Mesenchymal stem cell (in vitro differentiated cells and primary cell): Measurements from ENCODE around the gene PAFAH2.
A peak's percentile ranks its signal among the peaks of the same experiment; 100 is the strongest.

ENCODE experiments used
- DNase-seq: peaks from one replicate; pipeline ENCODE4 v3.0.0-alpha.2; 2013
- H2AFZ ChIP-seq: one replicate; pipeline ENCODE4 v1.6.1; 2013; ENCODE audit warnings: low read depth, mild to moderate bottlenecking, control low read depth, inconsistent platforms, low read length, moderate library complexity
- H2AK5ac ChIP-seq: 2 replicates; pipeline ENCODE4 v1.6.1; 2013; ENCODE audit warnings: low read length, moderate library complexity, mild to moderate bottlenecking, inconsistent platforms; ENCODE audit not compliant: severe bottlenecking
- H2BK120ac ChIP-seq: one replicate; pipeline ENCODE4 v1.6.1; 2013; ENCODE audit warnings: low read depth, mild to moderate bottlenecking, inconsistent platforms, low read length, moderate library complexity
- H2BK12ac ChIP-seq, 2 experiments: one replicate each; pipeline ENCODE4 v1.6.1; 2013; ENCODE audit warnings: inconsistent platforms in 2 of 2, low read length in 2 of 2, mild to moderate bottlenecking in 2 of 2, moderate library complexity in 2 of 2, control low read depth in 1 of 2
- H2BK15ac ChIP-seq: one replicate; pipeline ENCODE4 v1.6.1; 2013; ENCODE audit warnings: mild to moderate bottlenecking, low read depth, inconsistent platforms; ENCODE audit not compliant: poor library complexity, severe bottlenecking
- H2BK5ac ChIP-seq: 2 replicates; pipeline ENCODE4 v1.6.1; 2013; ENCODE audit warnings: low read depth, mild to moderate bottlenecking, low read length, control low read depth, inconsistent platforms; ENCODE audit not compliant: poor library complexity, severe bottlenecking
- H3K14ac ChIP-seq, 2 experiments: one replicate each; pipeline ENCODE4 v1.6.1; 2013; ENCODE audit warnings: inconsistent platforms in 2 of 2, low read length in 2 of 2, control low read depth in 1 of 2, mild to moderate bottlenecking in 1 of 2, moderate library complexity in 1 of 2
- H3K18ac ChIP-seq, 2 experiments: one replicate each; pipeline ENCODE4 v1.6.1; 2013; ENCODE audit warnings: inconsistent platforms in 2 of 2, low read length in 2 of 2, control low read depth in 1 of 2, low read depth in 1 of 2, mild to moderate bottlenecking in 1 of 2
- H3K23ac ChIP-seq, 2 experiments: one replicate each; pipeline ENCODE4 v1.6.1; 2013; ENCODE audit warnings: inconsistent platforms in 2 of 2, low read length in 2 of 2, mild to moderate bottlenecking in 2 of 2, moderate library complexity in 2 of 2, control low read depth in 1 of 2
- H3K27ac ChIP-seq: 2 replicates; pipeline ENCODE4 v1.5.1; 2013; ENCODE audit warnings: mild to moderate bottlenecking, moderate library complexity, low read length, control low read depth, inconsistent platforms; ENCODE audit not compliant: poor library complexity, severe bottlenecking
- H3K27me3 ChIP-seq, 2 experiments: 2 replicates each; pipeline versions ENCODE4 v1.6.1 to v1.7.0; 2013; ENCODE audit warnings: low read length in 2 of 2, mild to moderate bottlenecking in 2 of 2, moderate library complexity in 2 of 2, control low read depth in 1 of 2, inconsistent platforms in 1 of 2; ENCODE audit not compliant: control insufficient read depth in 1 of 2, insufficient read depth in 1 of 2
- H3K36me3 ChIP-seq, 2 experiments: 2 replicates each; pipeline versions ENCODE4 v1.6.1 to v1.7.0; 2013; ENCODE audit warnings: low read length in 2 of 2, control low read depth in 1 of 2, inconsistent platforms in 1 of 2, low read depth in 1 of 2, mild to moderate bottlenecking in 1 of 2; ENCODE audit not compliant: insufficient read depth in 2 of 2, control insufficient read depth in 1 of 2
- H3K4ac ChIP-seq, 2 experiments: one replicate each; pipeline ENCODE4 v1.6.1; 2013; ENCODE audit warnings: inconsistent platforms in 2 of 2, low read length in 2 of 2, mild to moderate bottlenecking in 2 of 2, moderate library complexity in 2 of 2, control low read depth in 1 of 2, low read depth in 1 of 2
- H3K4me1 ChIP-seq: 2 replicates; pipeline ENCODE4 v1.6.1; 2013; ENCODE audit warnings: low read depth, low read length, control low read depth; ENCODE audit not compliant: control insufficient read depth, insufficient read depth
- H3K4me2 ChIP-seq: 2 replicates; pipeline ENCODE4 v1.6.1; 2013; ENCODE audit warnings: low read length, mild to moderate bottlenecking, inconsistent platforms; ENCODE audit not compliant: poor library complexity, severe bottlenecking
- H3K4me3 ChIP-seq, 2 experiments: 2 replicates each; pipeline versions ENCODE4 v1.5.1 to v1.7.0; 2013; ENCODE audit warnings: low read length in 2 of 2, mild to moderate bottlenecking in 2 of 2, control low read depth in 1 of 2, low read depth in 1 of 2; ENCODE audit not compliant: insufficient read depth in 1 of 2
- H3K79me1 ChIP-seq: replicated peaks from 2 replicates; pipeline ENCODE4 v1.6.1; 2013; ENCODE audit warnings: mild to moderate bottlenecking, control low read depth, low read length, inconsistent platforms; ENCODE audit not compliant: poor library complexity, severe bottlenecking
- H3K9ac ChIP-seq: 2 replicates; pipeline ENCODE4 v1.7.0; 2013; ENCODE audit warnings: mild to moderate bottlenecking, low read length, moderate library complexity
- H3K9me3 ChIP-seq: 2 replicates; pipeline ENCODE4 v1.7.0; 2013; ENCODE audit warnings: mild to moderate bottlenecking, low read length; ENCODE audit not compliant: control insufficient read depth
- H4K8ac ChIP-seq: one replicate; pipeline ENCODE4 v1.6.1; 2013; ENCODE audit warnings: inconsistent platforms, mild to moderate bottlenecking, low read length, moderate library complexity
- H4K91ac ChIP-seq: one replicate; pipeline ENCODE4 v1.6.1; 2013; ENCODE audit warnings: mild to moderate bottlenecking, low read length, inconsistent platforms
- WGBS: methylation state at CpG from one replicate; pipeline ENCODE4 v1.1.7; 2013; ENCODE audit warnings: mixed read lengths; 5-methylcytosine and 5-hydroxymethylcytosine counted together

Gene PAFAH2

DNA sequence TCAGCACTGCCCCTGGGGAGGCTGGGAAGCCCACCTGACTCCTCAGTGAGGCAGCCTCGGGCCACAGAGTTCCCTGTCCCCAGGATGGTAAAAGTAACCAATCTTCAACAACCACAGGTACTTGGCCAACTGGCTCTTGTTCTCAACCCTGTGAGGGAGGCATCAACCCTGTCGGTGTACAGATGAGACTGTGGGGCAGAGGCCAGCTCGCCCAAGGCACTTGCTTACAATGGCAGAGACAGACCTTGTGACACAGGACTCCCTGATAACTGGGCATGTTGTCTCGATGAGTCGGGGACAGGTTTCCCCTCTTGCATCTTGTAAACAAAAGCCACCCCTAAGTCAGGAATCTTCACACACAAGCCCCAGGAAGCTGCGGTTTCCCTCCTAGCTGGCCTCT is 40.0 kb upstream of the PAFAH2 start:
- Histone ChIP-seq H3K79me1 (no peaks in the 10 kb centered on the region), H4K91ac (no peak overlapping the region), H2BK5ac (no peak overlapping the region), H4K8ac (no peak overlapping the region), H3K27ac (no peak overlapping the region), H3K4me2 (no peak overlapping the region), H2BK12ac (no peak overlapping the region), H2BK15ac (no peak overlapping the region), H3K9ac (no peak overlapping the region), H3K4me3 (no peak overlapping the region), H3K9me3 (no peaks in the 10 kb centered on the region), H3K36me3 (no peaks in the 10 kb centered on the region), H2AFZ (no peak overlapping the region), H2AK5ac (no peak overlapping the region), H3K4ac (no peak overlapping the region), H3K4me1 (peaks cover 19% of the 10 kb centered on the region), H3K14ac (no peak overlapping the region), H3K27me3 (peaks cover 18 to 78% of the 10 kb centered on the region in 2 experiments), H3K23ac (no peak overlapping the region), H2BK120ac (no peak overlapping the region), H3K18ac (no peak overlapping the region)
- no peak for DNase-seq
- 86% methylated on average over 6 of the region's 6 CpGs for WGBS

DNA sequence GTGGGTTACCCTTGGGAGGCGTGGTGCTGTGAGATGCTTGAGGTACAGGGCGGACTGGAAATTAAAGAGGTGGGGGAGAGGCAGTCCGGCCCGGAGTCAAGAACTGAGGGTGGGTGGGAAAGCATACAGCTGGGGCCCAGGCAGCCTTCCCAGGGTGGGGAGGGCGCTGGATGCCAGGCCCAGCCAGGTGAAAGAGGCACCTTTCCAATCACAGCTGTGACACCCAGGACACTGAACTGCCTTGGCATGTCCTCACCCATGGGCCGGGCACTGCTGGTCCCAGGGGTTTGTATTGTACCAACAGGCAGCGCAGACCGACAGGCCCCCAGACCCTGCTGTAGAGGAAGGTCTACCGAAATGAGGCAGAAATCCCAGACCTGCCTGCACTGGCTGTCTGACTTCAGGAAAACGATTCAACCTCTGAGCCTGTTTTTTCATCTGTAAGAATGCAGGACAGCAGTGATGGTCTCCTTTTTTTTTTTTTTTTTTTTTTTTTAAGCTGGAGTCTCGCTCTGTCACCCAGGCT is 39.0 kb upstream of the PAFAH2 start:
- 66% methylated on average over 10 of the region's 11 CpGs for WGBS
- Histone ChIP-seq H3K9ac (no peak overlapping the region), H3K18ac (peak overlapping the region in 1 of 2 experiments; percentile 28), H3K79me1 (no peaks in the 10 kb centered on the region), H2BK5ac (no peak overlapping the region), H2BK120ac (no peak overlapping the region), H3K23ac (no peak overlapping the region), H4K8ac (no peak overlapping the region), H3K4ac (no peak overlapping the region), H3K4me3 (no peak overlapping the region), H3K9me3 (no peaks in the 10 kb centered on the region), H3K14ac (no peak overlapping the region), H3K4me1 (peaks cover 19% of the 10 kb centered on the region), H2AFZ (no peak overlapping the region), H3K4me2 (no peak overlapping the region), H2AK5ac (no peak overlapping the region), H3K27ac (no peak overlapping the region), H4K91ac (no peak overlapping the region), H2BK12ac (peak overlapping the region in 1 of 2 experiments; percentile 21), H3K36me3 (no peaks in the 10 kb centered on the region), H2BK15ac (peak overlapping the region; percentile 49), H3K27me3 (peaks cover 7 to 67% of the 10 kb centered on the region in 2 experiments)
- DNase-seq = no peak

DNA sequence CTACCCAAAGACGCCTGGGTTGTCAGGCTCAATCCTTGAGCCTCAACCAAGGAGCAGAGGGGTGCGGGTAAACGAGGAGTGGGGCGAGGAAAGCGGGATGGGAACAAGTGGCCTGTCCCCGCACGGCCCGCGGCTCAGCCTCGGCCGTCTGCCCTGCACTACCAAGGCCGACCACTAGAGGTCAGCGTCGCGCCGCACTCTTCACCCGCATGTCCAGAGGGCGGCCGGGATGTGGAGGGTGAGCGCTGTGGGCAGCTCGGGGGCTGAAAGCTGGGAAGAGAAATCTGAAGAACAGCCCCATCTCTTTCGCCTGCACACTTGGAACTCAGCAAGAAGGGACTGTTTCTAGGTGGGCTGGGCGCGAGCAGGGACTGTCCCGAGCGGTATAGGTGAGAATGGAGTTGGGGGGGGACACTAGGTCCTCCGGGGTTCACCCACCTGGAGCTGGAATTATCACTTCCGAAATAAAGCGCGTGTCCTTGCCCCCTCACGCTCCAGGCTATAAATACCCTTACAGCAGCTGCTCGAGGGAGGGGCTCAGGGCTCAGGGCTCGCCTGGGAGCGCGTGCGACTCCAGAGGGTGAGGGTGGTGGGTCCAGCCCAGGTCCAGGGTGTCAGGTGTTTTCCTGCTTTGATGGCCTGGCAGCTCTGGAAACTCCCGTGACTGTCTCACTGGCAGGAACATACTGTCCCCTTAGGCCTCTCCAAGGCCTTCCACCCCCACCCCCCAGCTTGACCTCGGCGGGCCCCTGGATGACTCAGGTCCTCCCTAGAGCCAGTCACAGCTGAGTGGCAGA is 38.3 kb upstream of the PAFAH2 start:
- peaks cover under 1 to 60% of the 10 kb centered on the region in 2 experiments for H3K27me3 ChIP-seq
- WGBS = 9% methylated on average over 36 of the region's 39 CpGs

DNA sequence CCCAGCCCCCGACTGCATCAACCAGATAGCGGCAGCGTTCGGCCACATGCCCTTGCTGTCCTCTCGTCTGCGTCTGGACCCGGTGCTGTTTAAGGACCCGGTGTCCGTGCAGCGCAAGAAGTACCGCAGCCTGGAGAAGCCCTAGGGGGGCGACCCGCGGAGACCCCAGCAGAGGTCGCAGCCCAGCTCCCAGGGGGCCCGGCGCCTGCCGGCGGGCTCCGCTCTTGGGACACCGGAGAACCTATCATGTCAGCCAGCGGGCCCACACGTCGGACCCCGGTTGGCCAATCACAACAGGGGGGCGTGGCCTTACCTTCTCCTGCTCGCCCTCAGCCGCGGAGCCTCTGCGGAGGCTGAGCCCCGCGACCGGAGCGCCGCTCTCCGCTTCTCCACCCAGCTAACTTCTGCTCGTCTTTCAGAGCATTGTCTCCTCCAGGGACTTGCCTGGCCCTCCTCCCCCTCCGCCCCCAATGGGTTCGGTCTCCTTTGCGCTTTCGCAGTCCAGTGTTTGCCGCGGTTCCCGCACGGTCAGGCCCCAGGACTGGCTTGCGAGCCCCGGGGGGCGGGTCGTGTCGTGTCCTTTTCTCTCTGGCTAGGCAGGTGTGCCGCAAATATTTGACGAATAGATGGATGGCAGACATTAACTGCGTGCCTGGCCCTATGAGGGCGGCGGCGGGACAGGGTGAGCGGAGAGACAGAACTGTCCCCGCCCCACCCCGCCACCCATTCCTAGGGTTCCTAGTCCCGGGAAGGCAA is 37.5 kb upstream of the PAFAH2 start:
- under 1% methylated on average over 56 of the region's 60 CpGs for WGBS
- peak overlapping the region in 1 of 2 experiments; percentile 61 for H2BK12ac ChIP-seq

More for the DNA sequence above, 38.3 kb upstream of the PAFAH2 start:
- Histone ChIP-seq H4K91ac (no peak overlapping the region), H2BK12ac (peak overlapping the region in 1 of 2 experiments; percentile 60), H2AK5ac (no peak overlapping the region), H3K9ac (peak overlapping the region; percentile 79), H3K4me2 (peak overlapping the region; percentile 90), H3K9me3 (no peaks in the 10 kb centered on the region), H3K36me3 (no peaks in the 10 kb centered on the region), H3K79me1 (no peaks in the 10 kb centered on the region), H2BK120ac (no peak overlapping the region), H4K8ac (peak overlapping the region; percentile 16), H3K23ac (no peak overlapping the region), H3K4ac (peak overlapping the region in 1 of 2 experiments; percentile 28), H2BK15ac (peak overlapping the region; percentile 49), H3K18ac (peak overlapping the region in 1 of 2 experiments; percentile 40), H3K4me1 (peaks cover 19% of the 10 kb centered on the region), H2AFZ (peak overlapping the region; percentile 95), H3K4me3 (peak overlapping the region; percentile 73 to 91), H2BK5ac (no peak overlapping the region), H3K27ac (no peak overlapping the region), H3K14ac (no peak overlapping the region)
- DNase-seq = peak; percentile 76

More for the DNA sequence above, 37.5 kb upstream of the PAFAH2 start:
- peak overlapping the region; percentile 90 for H3K4me2 ChIP-seq
- peak overlapping the region in 1 of 2 experiments; percentile 13 for H3K4ac ChIP-seq
- no peaks in the 10 kb centered on the region for H3K79me1 ChIP-seq
- H3K36me3 ChIP-seq = no peaks in the 10 kb centered on the region
- no peak overlapping the region for H4K91ac ChIP-seq
- H3K23ac ChIP-seq = peak overlapping the region in 1 of 2 experiments; percentile 78
- H3K4me3 ChIP-seq = peak overlapping the region; percentile 73 to 91
- no peak overlapping the region for H2BK120ac ChIP-seq
- H4K8ac ChIP-seq = peak overlapping the region; percentile 64
- H3K4me1 ChIP-seq = peaks cover 19% of the 10 kb centered on the region
- no peak overlapping the region for H2AK5ac ChIP-seq
- H3K27me3 ChIP-seq = peaks cover 0 to 57% of the 10 kb centered on the region in 2 experiments
- H2BK5ac ChIP-seq = no peak overlapping the region
- H3K18ac ChIP-seq = peak overlapping the region; percentile 64 to 67
- peak; percentile 94 for DNase-seq
- H3K27ac ChIP-seq = peak overlapping the region; percentile 31
- peak overlapping the region; percentile 65 for H2BK15ac ChIP-seq
- peak overlapping the region; percentile 95 for H2AFZ ChIP-seq
- peak overlapping the region; percentile 79 for H3K9ac ChIP-seq
- H3K9me3 ChIP-seq = no peaks in the 10 kb centered on the region
- peak overlapping the region in 1 of 2 experiments; percentile 69 for H3K14ac ChIP-seq
